Mesenchymal stem cell (in vitro differentiated cells and primary cell): ENCODE results near the gene PERCC1. TPM values are rescaled to one million over a fixed set of nuclear protein-coding genes. Genes with fewer than 3 reads are reported as not detected.

Source experiments
- DNase-seq: peaks from one replicate; pipeline ENCODE4 v3.0.0-alpha.2; 2013
- H2AFZ ChIP-seq: one replicate; pipeline ENCODE4 v1.6.1; 2013; ENCODE audit warnings: low read depth, mild to moderate bottlenecking, control low read depth, inconsistent platforms, low read length, moderate library complexity
- H2AK5ac ChIP-seq: 2 replicates; pipeline ENCODE4 v1.6.1; 2013; ENCODE audit warnings: low read length, moderate library complexity, mild to moderate bottlenecking, inconsistent platforms; ENCODE audit not compliant: severe bottlenecking
- H2BK120ac ChIP-seq: one replicate; pipeline ENCODE4 v1.6.1; 2013; ENCODE audit warnings: low read depth, mild to moderate bottlenecking, inconsistent platforms, low read length, moderate library complexity
- H2BK12ac ChIP-seq, 2 experiments: one replicate each; pipeline ENCODE4 v1.6.1; 2013; ENCODE audit warnings: inconsistent platforms in 2 of 2, low read length in 2 of 2, mild to moderate bottlenecking in 2 of 2, moderate library complexity in 2 of 2, control low read depth in 1 of 2
- H2BK15ac ChIP-seq: one replicate; pipeline ENCODE4 v1.6.1; 2013; ENCODE audit warnings: mild to moderate bottlenecking, low read depth, inconsistent platforms; ENCODE audit not compliant: poor library complexity, severe bottlenecking
- H2BK5ac ChIP-seq: 2 replicates; pipeline ENCODE4 v1.6.1; 2013; ENCODE audit warnings: low read depth, mild to moderate bottlenecking, low read length, control low read depth, inconsistent platforms; ENCODE audit not compliant: poor library complexity, severe bottlenecking
- H3K14ac ChIP-seq, 2 experiments: one replicate each; pipeline ENCODE4 v1.6.1; 2013; ENCODE audit warnings: inconsistent platforms in 2 of 2, low read length in 2 of 2, control low read depth in 1 of 2, mild to moderate bottlenecking in 1 of 2, moderate library complexity in 1 of 2
- H3K18ac ChIP-seq, 2 experiments: one replicate each; pipeline ENCODE4 v1.6.1; 2013; ENCODE audit warnings: inconsistent platforms in 2 of 2, low read length in 2 of 2, control low read depth in 1 of 2, low read depth in 1 of 2, mild to moderate bottlenecking in 1 of 2
- H3K23ac ChIP-seq, 2 experiments: one replicate each; pipeline ENCODE4 v1.6.1; 2013; ENCODE audit warnings: inconsistent platforms in 2 of 2, low read length in 2 of 2, mild to moderate bottlenecking in 2 of 2, moderate library complexity in 2 of 2, control low read depth in 1 of 2
- H3K27ac ChIP-seq: 2 replicates; pipeline ENCODE4 v1.5.1; 2013; ENCODE audit warnings: mild to moderate bottlenecking, moderate library complexity, low read length, control low read depth, inconsistent platforms; ENCODE audit not compliant: poor library complexity, severe bottlenecking
- H3K27me3 ChIP-seq, 2 experiments: 2 replicates each; pipeline versions ENCODE4 v1.6.1 to v1.7.0; 2013; ENCODE audit warnings: low read length in 2 of 2, mild to moderate bottlenecking in 2 of 2, moderate library complexity in 2 of 2, control low read depth in 1 of 2, inconsistent platforms in 1 of 2; ENCODE audit not compliant: control insufficient read depth in 1 of 2, insufficient read depth in 1 of 2
- H3K36me3 ChIP-seq, 2 experiments: 2 replicates each; pipeline versions ENCODE4 v1.6.1 to v1.7.0; 2013; ENCODE audit warnings: low read length in 2 of 2, control low read depth in 1 of 2, inconsistent platforms in 1 of 2, low read depth in 1 of 2, mild to moderate bottlenecking in 1 of 2; ENCODE audit not compliant: insufficient read depth in 2 of 2, control insufficient read depth in 1 of 2
- H3K4ac ChIP-seq, 2 experiments: one replicate each; pipeline ENCODE4 v1.6.1; 2013; ENCODE audit warnings: inconsistent platforms in 2 of 2, low read length in 2 of 2, mild to moderate bottlenecking in 2 of 2, moderate library complexity in 2 of 2, control low read depth in 1 of 2, low read depth in 1 of 2
- H3K4me1 ChIP-seq: 2 replicates; pipeline ENCODE4 v1.6.1; 2013; ENCODE audit warnings: low read depth, low read length, control low read depth; ENCODE audit not compliant: control insufficient read depth, insufficient read depth
- H3K4me2 ChIP-seq: 2 replicates; pipeline ENCODE4 v1.6.1; 2013; ENCODE audit warnings: low read length, mild to moderate bottlenecking, inconsistent platforms; ENCODE audit not compliant: poor library complexity, severe bottlenecking
- H3K4me3 ChIP-seq, 2 experiments: 2 replicates each; pipeline versions ENCODE4 v1.5.1 to v1.7.0; 2013; ENCODE audit warnings: low read length in 2 of 2, mild to moderate bottlenecking in 2 of 2, control low read depth in 1 of 2, low read depth in 1 of 2; ENCODE audit not compliant: insufficient read depth in 1 of 2
- H3K79me1 ChIP-seq: replicated peaks from 2 replicates; pipeline ENCODE4 v1.6.1; 2013; ENCODE audit warnings: mild to moderate bottlenecking, control low read depth, low read length, inconsistent platforms; ENCODE audit not compliant: poor library complexity, severe bottlenecking
- H3K9ac ChIP-seq: 2 replicates; pipeline ENCODE4 v1.7.0; 2013; ENCODE audit warnings: mild to moderate bottlenecking, low read length, moderate library complexity
- H3K9me3 ChIP-seq: 2 replicates; pipeline ENCODE4 v1.7.0; 2013; ENCODE audit warnings: mild to moderate bottlenecking, low read length; ENCODE audit not compliant: control insufficient read depth
- H4K8ac ChIP-seq: one replicate; pipeline ENCODE4 v1.6.1; 2013; ENCODE audit warnings: inconsistent platforms, mild to moderate bottlenecking, low read length, moderate library complexity
- H4K91ac ChIP-seq: one replicate; pipeline ENCODE4 v1.6.1; 2013; ENCODE audit warnings: mild to moderate bottlenecking, low read length, inconsistent platforms
- WGBS: methylation state at CpG from one replicate; pipeline ENCODE4 v1.1.7; 2013; ENCODE audit warnings: mixed read lengths; 5-methylcytosine and 5-hydroxymethylcytosine counted together
- polyA plus RNA-seq, 2 experiments: library from polyadenylated mRNA; stranded (reverse); fragments of 200-250 nt; gene quantifications; one replicate each; pipeline ENCODE4 v1.2.3, GENCODE V29; 2013

The PERCC1 gene
- polyA plus RNA-seq (2013, experiment 1 of 2): not detected
- polyA plus RNA-seq (2013, experiment 2 of 2): not detected

DNA sequence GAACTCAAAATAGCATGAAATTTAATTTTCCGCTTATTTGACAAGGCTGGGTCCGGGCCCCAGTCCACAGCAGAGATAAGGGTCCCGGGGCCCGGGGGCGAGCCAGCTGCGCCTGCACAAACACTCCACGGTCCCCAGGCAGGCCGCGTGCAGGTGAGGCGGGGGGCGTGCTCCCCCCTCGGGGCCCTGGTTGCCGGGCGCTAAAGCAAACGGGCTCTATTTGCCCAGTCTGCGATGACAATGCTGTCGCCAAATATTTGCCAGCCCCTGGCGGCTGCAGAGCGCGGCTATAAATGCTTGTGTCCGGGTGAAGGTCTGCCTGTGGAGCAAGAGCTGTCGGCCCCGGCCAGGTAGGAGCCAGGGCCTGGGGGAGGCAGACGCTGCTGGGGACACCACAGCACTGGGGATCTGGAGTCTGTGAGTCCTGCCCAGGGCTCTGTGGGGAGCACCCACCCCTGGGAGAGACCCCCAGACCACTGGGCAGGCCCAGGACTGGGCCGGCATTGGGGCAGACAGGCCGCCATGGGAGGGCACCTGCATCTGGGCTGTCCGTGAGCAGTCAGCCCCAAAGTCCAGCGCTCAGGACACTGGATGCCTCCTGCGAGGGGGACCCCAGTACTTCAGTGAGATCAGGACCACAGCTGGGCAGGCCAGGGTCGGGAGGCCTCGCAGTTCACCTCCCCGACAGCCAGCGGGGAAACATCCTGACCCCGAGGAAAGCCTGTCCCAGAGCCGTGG is at the start of gene PERCC1:
PERCC1 (plus strand) TSS at position 320 of the 738 bp plus-strand sequence. CDS start 1,516 bp downstream, outside the sequence.
- H2BK5ac ChIP-seq: no peak within 1 kb of the TSS
- WGBS: 87% methylated on average over 35 of the region's 35 CpGs
- H4K91ac ChIP-seq: no peak within 1 kb of the TSS

DNA sequence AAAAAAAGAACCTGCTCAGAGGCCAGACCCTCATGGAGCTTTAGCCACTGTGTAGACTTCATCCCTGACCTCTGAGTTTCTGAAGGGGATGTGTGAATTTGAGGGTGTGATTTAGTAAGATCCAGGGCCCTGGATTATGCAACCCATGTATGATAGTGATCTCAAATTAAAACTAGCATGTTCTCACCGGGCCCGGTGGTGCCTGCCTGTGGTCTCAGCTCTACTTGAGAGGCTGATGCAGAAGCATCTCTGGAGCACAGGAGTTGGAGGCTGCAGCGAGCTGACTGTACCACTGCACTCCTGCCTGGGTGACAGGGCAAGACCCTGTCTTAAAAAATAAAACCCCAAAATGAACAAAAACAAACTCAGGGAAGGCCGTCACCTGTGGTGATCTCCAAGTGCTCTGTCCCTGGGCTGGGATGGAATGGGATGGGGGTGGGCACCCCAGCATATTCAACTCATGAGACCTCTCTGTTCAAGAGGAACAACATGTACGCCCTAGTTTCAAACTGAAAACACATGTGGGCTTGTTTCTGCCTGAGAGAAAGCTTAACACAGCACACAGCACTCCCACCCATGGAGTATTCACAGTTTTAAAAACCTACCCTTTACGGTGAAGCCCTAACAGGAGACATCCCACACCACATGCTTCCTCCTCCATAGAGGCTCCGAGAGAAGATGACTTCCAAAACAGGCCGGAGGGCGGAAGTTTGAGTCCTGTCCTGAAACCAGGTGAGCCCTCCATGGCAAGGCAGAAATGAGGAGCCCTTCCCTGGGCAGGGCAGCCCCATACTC is 49.1 kb upstream of the PERCC1 start:
- Histone ChIP-seq H2BK5ac (no peak overlapping the region), H4K8ac (no peak overlapping the region)

More for the DNA sequence above, at the start of gene PERCC1:
- H2BK12ac ChIP-seq: no peak within 1 kb of the TSS
- no peaks in the 10 kb centered on the region for H3K79me1 ChIP-seq
- no peak within 1 kb of the TSS for H3K23ac ChIP-seq
- no peak within 1 kb of the TSS for H3K18ac ChIP-seq
- DNase-seq: no peak
- no peak within 1 kb of the TSS for H2BK15ac ChIP-seq
- H3K4me3 ChIP-seq: no peak within 1 kb of the TSS
- no peak within 1 kb of the TSS for H3K4ac ChIP-seq
- no peak within 1 kb of the TSS for H3K9ac ChIP-seq
- H4K8ac ChIP-seq: no peak within 1 kb of the TSS
- peaks cover 9 to 38% of the 10 kb centered on the region in 2 experiments for H3K27me3 ChIP-seq
- H3K4me2 ChIP-seq: no peak within 1 kb of the TSS
- no peak within 1 kb of the TSS for H2BK120ac ChIP-seq
- H3K4me1 ChIP-seq: no peaks in the 10 kb centered on the region
- no peaks in the 10 kb centered on the region for H3K9me3 ChIP-seq
- H2AK5ac ChIP-seq: no peak within 1 kb of the TSS
- H3K14ac ChIP-seq: no peak within 1 kb of the TSS
- H3K36me3 ChIP-seq: no peaks in the 10 kb centered on the region
- H3K27ac ChIP-seq: no peak within 1 kb of the TSS
- no peak within 1 kb of the TSS for H2AFZ ChIP-seq

DNA sequence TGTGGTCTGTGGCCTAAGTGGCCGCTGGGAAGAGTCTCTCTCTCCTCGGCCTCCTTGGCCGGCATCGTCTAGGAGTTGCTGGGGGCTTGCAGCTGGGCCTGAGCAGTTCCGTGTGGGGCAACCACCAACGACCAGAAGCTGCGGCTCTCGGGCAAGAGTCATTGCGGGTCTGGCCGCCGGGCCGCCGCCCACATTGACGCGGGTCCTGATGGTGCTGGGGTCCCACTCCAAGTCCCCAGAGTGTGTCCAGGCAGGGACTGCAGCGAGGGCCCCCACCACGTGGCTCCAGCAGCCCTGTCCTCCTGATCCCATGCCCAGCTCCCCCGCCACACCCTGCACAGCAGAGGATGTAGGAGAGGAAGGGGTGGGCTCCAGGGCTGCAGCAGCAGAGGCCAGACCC is 47.3 kb upstream of the PERCC1 start:
- no peak overlapping the region for H2BK5ac ChIP-seq
- no peak overlapping the region for H3K27ac ChIP-seq
- WGBS: 97% methylated on average over 16 of the region's 18 CpGs
- H2BK12ac ChIP-seq: no peak overlapping the region
- no peak overlapping the region for H3K4ac ChIP-seq
- H3K9ac ChIP-seq: no peak overlapping the region
- peaks cover 19 to 51% of the 10 kb centered on the region in 2 experiments for H3K36me3 ChIP-seq
- no peak overlapping the region for H3K23ac ChIP-seq
- H3K27me3 ChIP-seq: no peaks in the 10 kb centered on the region
- H3K79me1 ChIP-seq: peaks cover 7% of the 10 kb centered on the region
- DNase-seq: no peak
- no peak overlapping the region for H2AFZ ChIP-seq
- peaks cover 12% of the 10 kb centered on the region for H3K4me1 ChIP-seq
- H3K4me3 ChIP-seq: no peak overlapping the region
- no peak overlapping the region for H2BK120ac ChIP-seq
- no peak overlapping the region for H2AK5ac ChIP-seq
- H4K91ac ChIP-seq: no peak overlapping the region
- H4K8ac ChIP-seq: no peak overlapping the region
- no peak overlapping the region for H2BK15ac ChIP-seq
- H3K18ac ChIP-seq: no peak overlapping the region
- no peak overlapping the region for H3K4me2 ChIP-seq
- no peak overlapping the region for H3K14ac ChIP-seq
- H3K9me3 ChIP-seq: no peaks in the 10 kb centered on the region

More for the DNA sequence above, 49.1 kb upstream of the PERCC1 start:
- 94% methylated on average over 9 of the region's 9 CpGs for WGBS
- Histone ChIP-seq H2BK120ac (no peak overlapping the region), H2AFZ (no peak overlapping the region), H3K27ac (no peak overlapping the region), H3K36me3 (peaks cover 19 to 44% of the 10 kb centered on the region in 2 experiments), H3K4me1 (peaks cover 26% of the 10 kb centered on the region), H4K91ac (no peak overlapping the region), H3K4ac (no peak overlapping the region), H3K9ac (no peak overlapping the region), H3K23ac (no peak overlapping the region), H3K4me2 (no peak overlapping the region), H2AK5ac (no peak overlapping the region), H3K79me1 (peaks cover 11% of the 10 kb centered on the region), H2BK12ac (no peak overlapping the region), H3K18ac (no peak overlapping the region), H3K27me3 (no peaks in the 10 kb centered on the region), H3K14ac (no peak overlapping the region), H3K9me3 (no peaks in the 10 kb centered on the region), H3K4me3 (no peak overlapping the region), H2BK15ac (no peak overlapping the region)
- DNase-seq: no peak

DNA sequence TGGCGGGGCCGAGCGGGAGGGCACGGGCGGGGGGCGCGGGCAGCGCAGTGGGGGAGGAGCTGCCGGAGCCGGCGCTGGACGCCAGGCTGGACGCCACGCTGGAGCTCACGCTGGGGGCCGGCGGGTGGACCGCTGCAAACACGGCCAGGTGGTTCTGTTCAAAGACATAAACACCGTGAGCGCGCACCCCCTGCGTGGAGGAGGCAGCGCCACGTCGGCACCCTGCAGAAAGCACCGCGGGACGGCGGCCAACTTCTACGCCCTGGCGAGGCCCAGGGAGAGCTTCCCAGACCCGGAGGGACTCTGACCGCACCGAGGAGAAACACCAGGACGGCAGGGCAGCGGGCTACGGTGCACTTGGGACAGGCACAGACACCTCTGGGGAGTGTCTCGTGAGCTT is 45.6 kb upstream of the PERCC1 start:
- Histone ChIP-seq H3K14ac (no peak overlapping the region), H3K4ac (no peak overlapping the region), H3K4me3 (no peak overlapping the region), H2BK12ac (no peak overlapping the region), H3K27ac (no peak overlapping the region), H3K27me3 (no peaks in the 10 kb centered on the region), H3K9ac (no peak overlapping the region), H3K9me3 (no peaks in the 10 kb centered on the region), H3K4me1 (no peaks in the 10 kb centered on the region), H3K79me1 (peaks cover 3% of the 10 kb centered on the region), H3K23ac (no peak overlapping the region), H3K36me3 (peaks cover 23 to 65% of the 10 kb centered on the region in 2 experiments), H3K18ac (no peak overlapping the region), H2BK15ac (no peak overlapping the region), H2AFZ (no peak overlapping the region), H2BK120ac (no peak overlapping the region), H2AK5ac (no peak overlapping the region), H4K8ac (no peak overlapping the region), H4K91ac (no peak overlapping the region), H3K4me2 (no peak overlapping the region), H2BK5ac (no peak overlapping the region)
- WGBS: 98% methylated on average over 39 of the region's 39 CpGs
- no peak for DNase-seq
